Neural cell (in vitro differentiated cells): ENCODE data around the gene ZDHHC21.

Experiments used
- POLR2AphosphoS5 ChIP-seq: IDR thresholded peaks from 2 replicates; pipeline ENCODE4 v1.6.1; 2012
- TF ChIP-seq, protein P1 (sequence below): IDR thresholded peaks from 2 replicates; pipeline ENCODE4 v1.6.1; 2012; ENCODE audit warnings: borderline replicate concordance
- TF ChIP-seq, protein P2 (sequence below): fragments of 450-650 bp; IDR thresholded peaks from 2 replicates; pipeline ENCODE4 v1.5.1; 2014; ENCODE audit warnings: antibody characterized with exemption, mild to moderate bottlenecking, moderate library complexity; ENCODE audit not compliant: poor library complexity, severe bottlenecking

DNA sequence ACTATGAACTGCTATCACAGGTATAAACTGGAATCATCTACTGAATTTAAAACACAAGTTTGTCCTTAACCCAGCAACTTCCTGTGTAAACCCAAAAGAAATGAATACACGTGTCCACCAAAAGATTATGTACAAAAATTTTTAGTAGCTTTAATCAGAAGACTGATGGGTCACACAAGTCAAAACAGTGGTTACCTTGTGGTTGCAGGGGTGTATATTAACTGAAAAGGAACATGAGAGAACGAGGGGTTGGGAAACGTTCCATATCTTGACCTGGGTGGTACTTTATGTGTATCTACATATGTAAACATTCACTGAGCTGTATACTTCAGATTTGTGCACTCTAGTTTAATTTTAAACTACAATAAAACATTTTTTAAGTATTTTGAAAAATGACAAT is 18.6 kb downstream of the ZDHHC21 start:
- TF ChIP-seq, protein P1, sequence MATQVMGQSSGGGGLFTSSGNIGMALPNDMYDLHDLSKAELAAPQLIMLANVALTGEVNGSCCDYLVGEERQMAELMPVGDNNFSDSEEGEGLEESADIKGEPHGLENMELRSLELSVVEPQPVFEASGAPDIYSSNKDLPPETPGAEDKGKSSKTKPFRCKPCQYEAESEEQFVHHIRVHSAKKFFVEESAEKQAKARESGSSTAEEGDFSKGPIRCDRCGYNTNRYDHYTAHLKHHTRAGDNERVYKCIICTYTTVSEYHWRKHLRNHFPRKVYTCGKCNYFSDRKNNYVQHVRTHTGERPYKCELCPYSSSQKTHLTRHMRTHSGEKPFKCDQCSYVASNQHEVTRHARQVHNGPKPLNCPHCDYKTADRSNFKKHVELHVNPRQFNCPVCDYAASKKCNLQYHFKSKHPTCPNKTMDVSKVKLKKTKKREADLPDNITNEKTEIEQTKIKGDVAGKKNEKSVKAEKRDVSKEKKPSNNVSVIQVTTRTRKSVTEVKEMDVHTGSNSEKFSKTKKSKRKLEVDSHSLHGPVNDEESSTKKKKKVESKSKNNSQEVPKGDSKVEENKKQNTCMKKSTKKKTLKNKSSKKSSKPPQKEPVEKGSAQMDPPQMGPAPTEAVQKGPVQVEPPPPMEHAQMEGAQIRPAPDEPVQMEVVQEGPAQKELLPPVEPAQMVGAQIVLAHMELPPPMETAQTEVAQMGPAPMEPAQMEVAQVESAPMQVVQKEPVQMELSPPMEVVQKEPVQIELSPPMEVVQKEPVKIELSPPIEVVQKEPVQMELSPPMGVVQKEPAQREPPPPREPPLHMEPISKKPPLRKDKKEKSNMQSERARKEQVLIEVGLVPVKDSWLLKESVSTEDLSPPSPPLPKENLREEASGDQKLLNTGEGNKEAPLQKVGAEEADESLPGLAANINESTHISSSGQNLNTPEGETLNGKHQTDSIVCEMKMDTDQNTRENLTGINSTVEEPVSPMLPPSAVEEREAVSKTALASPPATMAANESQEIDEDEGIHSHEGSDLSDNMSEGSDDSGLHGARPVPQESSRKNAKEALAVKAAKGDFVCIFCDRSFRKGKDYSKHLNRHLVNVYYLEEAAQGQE: no peak
- TF ChIP-seq, protein P2, sequence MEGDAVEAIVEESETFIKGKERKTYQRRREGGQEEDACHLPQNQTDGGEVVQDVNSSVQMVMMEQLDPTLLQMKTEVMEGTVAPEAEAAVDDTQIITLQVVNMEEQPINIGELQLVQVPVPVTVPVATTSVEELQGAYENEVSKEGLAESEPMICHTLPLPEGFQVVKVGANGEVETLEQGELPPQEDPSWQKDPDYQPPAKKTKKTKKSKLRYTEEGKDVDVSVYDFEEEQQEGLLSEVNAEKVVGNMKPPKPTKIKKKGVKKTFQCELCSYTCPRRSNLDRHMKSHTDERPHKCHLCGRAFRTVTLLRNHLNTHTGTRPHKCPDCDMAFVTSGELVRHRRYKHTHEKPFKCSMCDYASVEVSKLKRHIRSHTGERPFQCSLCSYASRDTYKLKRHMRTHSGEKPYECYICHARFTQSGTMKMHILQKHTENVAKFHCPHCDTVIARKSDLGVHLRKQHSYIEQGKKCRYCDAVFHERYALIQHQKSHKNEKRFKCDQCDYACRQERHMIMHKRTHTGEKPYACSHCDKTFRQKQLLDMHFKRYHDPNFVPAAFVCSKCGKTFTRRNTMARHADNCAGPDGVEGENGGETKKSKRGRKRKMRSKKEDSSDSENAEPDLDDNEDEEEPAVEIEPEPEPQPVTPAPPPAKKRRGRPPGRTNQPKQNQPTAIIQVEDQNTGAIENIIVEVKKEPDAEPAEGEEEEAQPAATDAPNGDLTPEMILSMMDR: no peak
- TF ChIP-seq POLR2AphosphoS5: no peak
